Fibroblast of lung (primary cell): ENCODE measurements around the gene PRRX1. TPM values are rescaled to one million over a fixed set of nuclear protein-coding genes. Genes with fewer than 3 reads are reported as not detected.

Experiments used
- DNase-seq, 2 donors: peaks; one replicate each; pipeline versions ENCODE4 v3.0.0 to v3.0.0-alpha.2; 2010; ENCODE audit warnings: low read depth in 2 of 2
- H2AFZ ChIP-seq: 2 replicates; pipeline ENCODE4 v1.5.1; 2012; ENCODE audit warnings: low read length, control low read depth, inconsistent platforms
- H3K27ac ChIP-seq: 2 replicates; pipeline ENCODE4 v1.5.1; 2011; ENCODE audit warnings: low read length, control low read depth; ENCODE audit not compliant: insufficient read depth
- H3K27me3 ChIP-seq: 2 replicates; pipeline ENCODE4 v1.5.1; 2011; ENCODE audit warnings: mild to moderate bottlenecking, low read length; ENCODE audit not compliant: control insufficient read depth, insufficient read depth
- H3K36me3 ChIP-seq: 2 replicates; pipeline ENCODE4 v1.5.1; 2011; ENCODE audit warnings: low read length; ENCODE audit not compliant: control insufficient read depth, insufficient read depth
- H3K4me1 ChIP-seq: 2 replicates; pipeline ENCODE4 v1.5.1; 2011; ENCODE audit warnings: low read length; ENCODE audit not compliant: control insufficient read depth, insufficient read depth; ENCODE audit errors: extremely low read depth
- H3K4me2 ChIP-seq: 2 replicates; pipeline ENCODE4 v1.5.1; 2011; ENCODE audit warnings: low read length, control low read depth; ENCODE audit not compliant: insufficient read depth; ENCODE audit errors: extremely low read depth
- H3K4me3 ChIP-seq, 4 experiments: fragments of 200-600 bp in 1 of 4; sonication (generic) in 1 of 4; replicated peaks in 1 of 4; 2 replicates each; pipeline ENCODE4 v1.5.1; 2011 to 2016; ENCODE audit warnings: low read length in 4 of 4, low read depth in 3 of 4, mild to moderate bottlenecking in 3 of 4, control low read depth in 2 of 4, inconsistent platforms in 1 of 4, mixed read lengths in 1 of 4; ENCODE audit not compliant: insufficient read depth in 1 of 4; ENCODE audit errors: control extremely low read depth in 1 of 4
- H3K79me2 ChIP-seq: 2 replicates; pipeline ENCODE4 v1.5.1; 2012; ENCODE audit warnings: mild to moderate bottlenecking, low read length, inconsistent platforms; ENCODE audit not compliant: control insufficient read depth, insufficient read depth
- H3K9ac ChIP-seq: 2 replicates; pipeline ENCODE4 v1.5.1; 2011; ENCODE audit warnings: mild to moderate bottlenecking, low read length, control low read depth; ENCODE audit not compliant: insufficient read depth
- H3K9me3 ChIP-seq: 2 replicates; pipeline ENCODE4 v1.5.1; 2012; ENCODE audit warnings: low read depth, low read length; ENCODE audit not compliant: control insufficient read depth, insufficient read depth
- H4K20me1 ChIP-seq: 2 replicates; pipeline ENCODE4 v1.5.1; 2011; ENCODE audit warnings: low read length; ENCODE audit not compliant: control insufficient read depth, insufficient read depth; ENCODE audit errors: extremely low read depth
- EZH2 ChIP-seq: IDR thresholded peaks from 2 replicates; pipeline ENCODE4 v1.5.1; 2012; ENCODE audit warnings: low read length, control low read depth, mild to moderate bottlenecking; ENCODE audit errors: missing control alignments
- polyA plus RNA-seq, 2 donors: library from polyadenylated mRNA; depleted of rRNA in 1 of 2; stranded (reverse) in 1 of 2; unstranded in 1 of 2; fragments of >200 nt; gene quantifications; 2 replicates each; pipeline ENCODE4 v1.2.1, GENCODE V29; 2011 to 2012; ENCODE audit warnings: missing spikeins in 1 of 2
- total RNA-seq: library from RNA; depleted of rRNA; stranded (reverse); fragments of >200 nt; gene quantifications from 2 replicates; pipeline ENCODE4 v1.2.1, GENCODE V29; 2014
- TF ChIP-seq, protein P1 (sequence below), 2 donors: IDR thresholded peaks in 1 of 2; conservative IDR thresholded peaks in 1 of 2; 1 replicate in 1 of 2; 2 replicates in 1 of 2; pipeline ENCODE4 v1.5.1; 2011 to 2012; ENCODE audit warnings: low read length in 2 of 2, control low read depth in 1 of 2, inconsistent platforms in 1 of 2, low read depth in 1 of 2, mild to moderate bottlenecking in 1 of 2

PRRX1 gene
- total and polyA plus RNA-seq, 2 donors (not counting 1 experiment from before 2014, with no cell fraction given), result 128 to 349 TPM

GRCh38 chr1:170695955-170696590, 32.1 kb downstream of the PRRX1 start:
- Histone ChIP-seq H3K27ac (no peak overlapping the region), H2AFZ (no peak overlapping the region), H3K9ac (no peak overlapping the region), H3K9me3 (no peaks in the 10 kb centered on the region), H3K79me2 (peaks cover 93% of the 10 kb centered on the region), H4K20me1 (no peaks in the 10 kb centered on the region), H3K4me3 (no peak overlapping the region), H3K27me3 (no peaks in the 10 kb centered on the region), H3K4me2 (no peak overlapping the region), H3K36me3 (no peaks in the 10 kb centered on the region), H3K4me1 (peaks cover 31% of the 10 kb centered on the region)
- peak in 1 of 2 donors; percentile 69 for DNase-seq
- TF ChIP-seq, protein P1, sequence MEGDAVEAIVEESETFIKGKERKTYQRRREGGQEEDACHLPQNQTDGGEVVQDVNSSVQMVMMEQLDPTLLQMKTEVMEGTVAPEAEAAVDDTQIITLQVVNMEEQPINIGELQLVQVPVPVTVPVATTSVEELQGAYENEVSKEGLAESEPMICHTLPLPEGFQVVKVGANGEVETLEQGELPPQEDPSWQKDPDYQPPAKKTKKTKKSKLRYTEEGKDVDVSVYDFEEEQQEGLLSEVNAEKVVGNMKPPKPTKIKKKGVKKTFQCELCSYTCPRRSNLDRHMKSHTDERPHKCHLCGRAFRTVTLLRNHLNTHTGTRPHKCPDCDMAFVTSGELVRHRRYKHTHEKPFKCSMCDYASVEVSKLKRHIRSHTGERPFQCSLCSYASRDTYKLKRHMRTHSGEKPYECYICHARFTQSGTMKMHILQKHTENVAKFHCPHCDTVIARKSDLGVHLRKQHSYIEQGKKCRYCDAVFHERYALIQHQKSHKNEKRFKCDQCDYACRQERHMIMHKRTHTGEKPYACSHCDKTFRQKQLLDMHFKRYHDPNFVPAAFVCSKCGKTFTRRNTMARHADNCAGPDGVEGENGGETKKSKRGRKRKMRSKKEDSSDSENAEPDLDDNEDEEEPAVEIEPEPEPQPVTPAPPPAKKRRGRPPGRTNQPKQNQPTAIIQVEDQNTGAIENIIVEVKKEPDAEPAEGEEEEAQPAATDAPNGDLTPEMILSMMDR (conservative IDR thresholded peaks at IDR 0.05 in 1 of 2, IDR thresholded peaks at IDR 0.05 in 1 of 2; ENCODE audit: low read depth in 1 of 2, low read length in 2 of 2), result no peak
- TF ChIP-seq EZH2, result no peak

- no peak for DNase-seq
- peak overlapping the region; percentile 61 for H3K4me2 ChIP-seq
- peaks cover 30% of the 10 kb centered on the region for H3K4me1 ChIP-seq
- no peak overlapping the region for H3K4me3 ChIP-seq
- TF ChIP-seq, protein P1 (conservative IDR thresholded peaks at IDR 0.05 in 1 of 2, IDR thresholded peaks at IDR 0.05 in 1 of 2; ENCODE audit: low read depth in 1 of 2, low read length in 2 of 2), result no peak
- no peak for TF ChIP-seq EZH2
- no peaks in the 10 kb centered on the region for H3K9me3 ChIP-seq
- H2AFZ ChIP-seq, result no peak overlapping the region
- peak overlapping the region; percentile 6 for H3K27ac ChIP-seq
- H3K9ac ChIP-seq, result no peak overlapping the region
- H3K79me2 ChIP-seq, result peaks cover 92% of the 10 kb centered on the region
- H3K36me3 ChIP-seq, result no peaks in the 10 kb centered on the region
- no peaks in the 10 kb centered on the region for H4K20me1 ChIP-seq
- H3K27me3 ChIP-seq, result no peaks in the 10 kb centered on the region
Observed at GRCh38 chr1:170696591-170697290, 32.8 kb downstream of the PRRX1 start.

- Histone ChIP-seq H3K4me2 (peak overlapping the region; percentile 61), H3K36me3 (no peaks in the 10 kb centered on the region), H3K27me3 (no peaks in the 10 kb centered on the region), H3K27ac (no peak overlapping the region), H3K79me2 (peaks cover 92% of the 10 kb centered on the region), H3K4me3 (no peak overlapping the region), H3K9ac (no peak overlapping the region), H4K20me1 (no peaks in the 10 kb centered on the region), H3K9me3 (no peaks in the 10 kb centered on the region), H3K4me1 (peaks cover 30% of the 10 kb centered on the region), H2AFZ (no peak overlapping the region)
- TF ChIP-seq, protein P1 (conservative IDR thresholded peaks at IDR 0.05 in 1 of 2, IDR thresholded peaks at IDR 0.05 in 1 of 2; ENCODE audit: low read depth in 1 of 2, low read length in 2 of 2), result no peak
- no peak for TF ChIP-seq EZH2
- DNase-seq, result no peak
Observed at GRCh38 chr1:170697316-170697715, 33.4 kb downstream of the PRRX1 start.
